WERI-Rb-1 (cell line): ENCODE data around the gene RBM34.
"Not testable (repeated sequence)": the region's sequence is repeated elsewhere in the genome, so short reads cannot be mapped to it uniquely, and the experiment has no call there.

Source experiments
- DNase-seq: peaks from one replicate; pipeline ENCODE4 v3.0.0-alpha.2; 2020
- H3K27ac ChIP-seq: fragments of 250-450 bp; sonication (Bioruptor Pico); 2 replicates; pipeline ENCODE4 v1.5.1; 2020; ENCODE audit warnings: mild to moderate bottlenecking, moderate library complexity
- H3K27me3 ChIP-seq: fragments of 250-450 bp; sonication (Bioruptor Pico); 2 replicates; pipeline ENCODE4 v1.5.1; 2021; ENCODE audit warnings: mild to moderate bottlenecking, low read depth, moderate library complexity; ENCODE audit not compliant: insufficient read depth, severe bottlenecking
- H3K36me3 ChIP-seq: fragments of 250-450 bp; sonication (Bioruptor Pico); 2 replicates; pipeline ENCODE4 v1.5.1; 2020; ENCODE audit warnings: mild to moderate bottlenecking, moderate library complexity
- H3K4me3 ChIP-seq: 2 replicates; pipeline ENCODE4 v1.5.1; 2011; ENCODE audit warnings: low read depth, mild to moderate bottlenecking, control low read depth, low read length
- H3K9me3 ChIP-seq: fragments of 250-450 bp; sonication (Bioruptor Pico); 2 replicates; pipeline ENCODE4 v1.5.1; 2021; ENCODE audit warnings: mild to moderate bottlenecking, moderate library complexity; ENCODE audit not compliant: severe bottlenecking
- CTCF ChIP-seq: IDR thresholded peaks from 2 replicates; pipeline ENCODE4 v1.5.1; 2011; ENCODE audit warnings: low read depth, mild to moderate bottlenecking, control low read depth, inconsistent platforms, low read length

The RBM34 gene

GRCh38 chr1:235090406-235091069, 70.5 kb downstream of the RBM34 start:
- Histone ChIP-seq H3K4me3 (no peak overlapping the region), H3K36me3 (no peaks in the 10 kb centered on the region), H3K9me3 (no peaks in the 10 kb centered on the region), H3K27ac (no peak overlapping the region), H3K27me3 (no peaks in the 10 kb centered on the region)
- no peak for TF ChIP-seq CTCF
- peak; percentile 14 for DNase-seq

DNA sequence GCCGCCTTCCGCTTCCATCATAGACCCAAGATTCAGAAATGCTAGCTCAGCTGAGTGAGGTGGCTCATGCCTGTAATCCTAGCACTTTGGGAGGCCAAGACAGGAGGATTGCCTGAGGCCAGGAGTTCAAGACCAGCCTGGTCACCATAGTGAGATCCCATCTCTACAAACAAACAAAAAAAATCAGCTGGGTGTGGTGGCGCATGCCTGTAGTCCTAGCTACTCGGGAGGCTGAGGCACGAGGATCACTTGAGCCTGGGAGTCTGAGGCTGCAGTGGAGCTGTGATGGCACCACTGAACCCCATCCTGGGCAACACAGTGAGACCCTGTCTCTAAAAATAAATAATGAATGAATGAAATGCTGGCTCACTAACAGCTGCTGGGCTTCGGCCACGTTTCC, 72.1 kb downstream of the RBM34 start:
- Histone ChIP-seq H3K27ac (no peak overlapping the region), H3K9me3 (no peaks in the 10 kb centered on the region), H3K27me3 (no peaks in the 10 kb centered on the region), H3K4me3 (no peak overlapping the region), H3K36me3 (no peaks in the 10 kb centered on the region)
- no peak for TF ChIP-seq CTCF
- DNase-seq = no peak

- Histone ChIP-seq H3K27ac (no peak overlapping the region), H3K36me3 (no peaks in the 10 kb centered on the region), H3K27me3 (no peaks in the 10 kb centered on the region), H3K4me3 (no peak overlapping the region), H3K9me3 (no peaks in the 10 kb centered on the region)
- no peak for TF ChIP-seq CTCF
- DNase-seq = no peak
These were observed 72.6 kb downstream of the RBM34 start for GRCh38 chr1:235088430-235088829.

- Histone ChIP-seq H3K4me3 (no peak overlapping the region), H3K27me3 (no peaks in the 10 kb centered on the region), H3K36me3 (no peaks in the 10 kb centered on the region), H3K27ac (no peak overlapping the region), H3K9me3 (no peaks in the 10 kb centered on the region)
- no peak for DNase-seq
- TF ChIP-seq CTCF = no peak
These were observed 73.1 kb downstream of the RBM34 start for GRCh38 chr1:235087906-235088305.

DNA sequence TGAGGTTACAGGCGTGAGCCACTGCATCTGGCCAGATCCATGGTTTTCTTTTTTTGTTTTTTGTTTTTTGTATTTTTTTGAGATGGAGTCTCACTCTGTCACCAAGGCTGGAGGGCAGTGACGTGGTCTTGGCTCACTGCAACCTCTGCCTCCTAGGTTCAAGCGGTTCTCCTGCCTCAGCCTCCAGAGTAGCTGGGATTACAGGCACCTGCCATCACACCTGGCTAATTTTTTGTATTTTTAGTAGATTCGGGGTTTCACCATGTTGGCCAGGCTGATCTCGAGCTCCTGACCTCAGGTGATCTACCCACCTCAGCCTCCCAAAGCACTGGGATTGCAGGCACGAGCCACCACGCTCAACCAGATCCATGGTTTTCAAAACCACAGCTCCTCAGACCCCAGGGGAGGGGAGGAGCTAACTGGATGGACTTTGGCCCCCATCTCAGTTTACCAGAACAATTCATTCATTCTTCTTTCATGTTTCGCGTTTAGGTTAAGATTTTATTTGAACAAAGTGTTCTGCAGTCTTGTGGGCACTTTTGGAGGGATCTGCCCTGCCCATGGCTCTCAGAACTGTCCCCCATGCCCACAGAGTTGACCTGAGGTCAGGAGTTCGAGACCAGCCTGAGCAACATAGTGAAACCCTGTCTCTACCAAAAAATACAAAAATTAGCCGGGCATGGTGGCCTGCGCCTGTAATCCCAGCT, 75.5 kb downstream of the RBM34 start:
- not testable (repeated sequence) for H3K27ac ChIP-seq, H3K9me3 ChIP-seq, H3K36me3 ChIP-seq, H3K4me3 ChIP-seq, DNase-seq, H3K27me3 ChIP-seq
